ENCODE data around the gene TTC7B.

Gene TTC7B

GRCh38 chr14:90703841-90704737 is 112.1 kb downstream of the TTC7B start:
- DNase-seq (ENCODE audit: low read depth): no peak
- no peak for TF ChIP-seq CTCF (IDR thresholded peaks at IDR 0.05; ENCODE audit: low read depth, low read length, missing control alignments)
- H3K4me3 ChIP-seq (ENCODE audit: low read depth, low read length): no peak overlapping the region

GRCh38 chr14:90700933-90701776 is 115.1 kb downstream of the TTC7B start:
- no peak for DNase-seq (ENCODE audit: low read depth)
- no peak for TF ChIP-seq CTCF (IDR thresholded peaks at IDR 0.05; ENCODE audit: low read depth, low read length, missing control alignments)
- H3K4me3 ChIP-seq (ENCODE audit: low read depth, low read length): no peak overlapping the region

DNA sequence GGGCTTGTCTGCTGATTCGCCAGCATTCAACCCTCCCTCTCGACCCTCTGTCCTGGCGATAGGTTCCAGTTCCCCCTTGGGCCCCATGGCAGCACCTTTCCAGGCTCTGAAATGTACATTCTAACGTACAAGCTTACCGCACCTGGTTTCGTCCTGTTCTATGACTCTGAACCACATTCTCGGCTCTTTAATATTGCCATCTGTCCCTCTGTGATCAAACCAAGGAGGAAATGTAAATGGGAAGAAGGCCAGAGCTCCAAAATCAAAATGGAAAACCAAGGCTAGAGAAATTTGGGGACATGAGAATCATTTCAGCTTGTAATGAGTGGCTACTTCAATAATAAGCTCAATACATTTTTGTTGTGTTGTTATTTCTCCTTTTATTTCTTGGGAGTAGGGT is 117.2 kb downstream of the TTC7B start:
- TF ChIP-seq CTCF (IDR thresholded peaks at IDR 0.05; ENCODE audit: low read depth, low read length, missing control alignments): no peak
- DNase-seq (ENCODE audit: low read depth): no peak
- H3K4me3 ChIP-seq (ENCODE audit: low read depth, low read length): no peak overlapping the region

DNA sequence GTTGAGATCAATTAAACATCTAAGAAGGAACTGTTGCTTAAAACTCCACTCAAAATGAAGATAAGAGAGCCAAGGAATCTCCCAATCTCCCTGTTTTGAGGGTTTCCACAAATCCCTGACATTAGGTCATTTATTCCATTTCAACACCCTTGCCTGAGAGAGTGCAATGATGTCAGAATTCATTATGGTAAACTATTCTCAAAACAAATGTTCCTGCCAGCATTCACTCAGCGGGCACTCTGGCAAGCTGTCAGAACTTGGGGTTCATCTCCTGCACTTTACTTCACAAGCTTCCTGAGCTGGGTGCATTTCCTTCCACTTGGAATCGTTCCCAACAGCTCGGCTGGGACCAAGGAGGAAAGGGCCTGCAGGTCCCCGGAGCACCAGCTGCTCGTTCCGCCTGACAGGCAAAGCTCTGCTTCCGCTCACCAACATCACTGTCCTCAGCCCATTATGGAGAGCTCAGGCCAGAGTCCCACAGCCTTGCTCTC is 117.8 kb downstream of the TTC7B start:
- TF ChIP-seq CTCF (IDR thresholded peaks at IDR 0.05; ENCODE audit: low read depth, low read length, missing control alignments): no peak
- no peak overlapping the region for H3K4me3 ChIP-seq (ENCODE audit: low read depth, low read length)
- DNase-seq (ENCODE audit: low read depth): no peak

DNA sequence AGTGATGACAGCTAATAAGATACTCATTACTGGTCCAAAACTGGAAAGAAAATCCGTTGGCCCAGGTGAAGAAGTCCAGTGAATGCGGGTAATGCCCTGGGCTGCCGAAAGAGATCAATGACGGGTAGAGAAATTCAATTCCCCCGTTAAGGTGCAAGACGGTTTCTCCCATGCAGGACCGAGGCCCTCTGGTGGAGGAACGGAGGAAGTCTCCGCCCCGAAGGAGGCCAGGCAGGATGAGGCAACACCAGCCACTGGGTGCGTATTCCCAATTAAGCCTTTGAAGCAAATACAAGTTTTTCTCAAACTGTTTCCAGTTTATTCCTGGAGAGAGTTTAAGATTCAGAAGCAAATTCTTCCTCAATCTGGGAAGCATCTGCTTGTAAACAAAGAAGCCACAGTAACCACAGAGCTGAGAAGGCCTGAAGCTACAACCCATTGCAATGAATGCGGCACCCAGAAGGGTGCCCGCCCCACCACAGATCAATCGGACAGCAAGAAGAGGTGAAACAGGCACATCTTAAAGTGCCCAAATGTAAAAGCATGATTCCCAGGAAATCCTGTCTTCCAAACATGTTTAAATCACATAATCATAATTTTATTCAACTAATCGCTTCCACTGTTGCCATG is 118.5 kb downstream of the TTC7B start:
- peak; percentile 25 for DNase-seq (ENCODE audit: low read depth)
- peak; percentile 96 for TF ChIP-seq CTCF (IDR thresholded peaks at IDR 0.05; ENCODE audit: low read depth, low read length, missing control alignments)

DNA sequence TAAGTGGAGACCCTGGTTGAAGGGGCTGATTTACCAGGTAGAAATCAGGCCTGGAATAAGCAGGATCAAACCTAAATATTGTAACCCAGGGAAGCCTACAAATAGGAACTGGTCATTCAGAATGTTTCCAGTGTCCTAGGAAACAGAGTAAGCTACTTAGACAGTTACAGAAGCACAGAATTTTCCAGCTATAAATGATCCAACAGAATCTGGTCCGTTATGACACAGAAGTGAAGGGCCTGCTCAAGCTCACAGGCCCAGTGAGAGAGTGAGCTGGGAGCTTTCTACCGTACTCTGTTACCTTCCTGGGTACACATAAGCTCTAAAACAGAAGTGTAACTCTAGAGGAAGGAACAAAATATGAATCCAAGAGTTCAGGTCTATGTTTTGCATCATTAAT is 119.1 kb downstream of the TTC7B start:
- TF ChIP-seq CTCF (IDR thresholded peaks at IDR 0.05; ENCODE audit: low read depth, low read length, missing control alignments): no peak
- no peak for DNase-seq (ENCODE audit: low read depth)
- H3K4me3 ChIP-seq (ENCODE audit: low read depth, low read length): no peak overlapping the region

More for the DNA sequence above, 118.5 kb downstream of the TTC7B start:
- no peak overlapping the region for H3K4me3 ChIP-seq (ENCODE audit: low read depth, low read length)

All from GM12864 (cell line).